Activated T-helper 9 cell treated with anti-CD3 and anti-CD28 coated beads, Interleukin-2, amount 50 U/mL, for 16 hours (primary cell): ENCODE results near the gene TRIM44.

ENCODE experiments used
- DNase-seq: peaks from one replicate; pipeline ENCODE4 v3.0.0-alpha.2; 2020; ENCODE audit warnings: low read depth

The TRIM44 gene

DNA sequence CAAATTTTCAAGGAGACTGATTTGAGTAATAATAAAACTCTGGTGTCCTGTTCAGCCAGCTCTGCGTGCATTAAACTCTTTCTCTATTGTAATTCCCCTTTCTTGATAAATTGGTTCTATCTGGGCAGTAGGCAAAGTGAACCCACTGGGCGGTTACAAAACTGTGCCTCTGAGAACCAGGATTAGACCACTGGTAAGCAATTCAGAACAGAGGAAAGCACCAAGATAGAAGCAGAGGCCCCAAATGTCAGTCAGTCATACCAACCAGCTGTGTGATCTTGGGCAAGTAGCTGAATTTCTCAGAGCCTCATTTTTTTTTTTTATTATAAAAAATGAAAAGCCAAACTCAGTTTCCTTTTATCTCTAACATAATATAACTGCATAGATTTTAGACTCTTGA is 54.9 kb downstream of the TRIM44 start:
- no peak for DNase-seq

GRCh38 chr11:35721651-35722282 is 59.2 kb downstream of the TRIM44 start:
- DNase-seq = no peak

DNA sequence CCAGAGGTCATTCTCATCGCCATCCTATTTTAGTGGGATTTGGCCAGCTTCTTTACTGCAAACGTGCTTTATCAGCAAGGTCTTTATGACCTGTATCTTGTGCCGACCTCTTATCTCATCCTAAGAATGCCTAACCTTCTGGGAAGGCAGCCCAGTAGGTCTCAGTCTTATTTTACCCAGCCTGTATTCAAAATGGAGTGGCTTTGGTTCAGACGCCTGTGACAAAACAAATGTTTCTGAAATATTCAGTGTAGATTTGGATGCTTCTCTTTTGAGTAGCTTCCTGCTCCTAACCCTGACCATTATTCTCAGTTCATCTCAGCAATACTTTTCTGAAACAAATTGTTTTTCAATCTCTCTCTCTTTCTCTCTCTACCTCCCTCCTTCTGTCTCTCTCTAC is 60.1 kb downstream of the TRIM44 start:
- no peak for DNase-seq

GRCh38 chr11:35723493-35723892 is 60.9 kb downstream of the TRIM44 start:
- no peak for DNase-seq

GRCh38 chr11:35723913-35724312 is 61.3 kb downstream of the TRIM44 start:
- no peak for DNase-seq

DNA sequence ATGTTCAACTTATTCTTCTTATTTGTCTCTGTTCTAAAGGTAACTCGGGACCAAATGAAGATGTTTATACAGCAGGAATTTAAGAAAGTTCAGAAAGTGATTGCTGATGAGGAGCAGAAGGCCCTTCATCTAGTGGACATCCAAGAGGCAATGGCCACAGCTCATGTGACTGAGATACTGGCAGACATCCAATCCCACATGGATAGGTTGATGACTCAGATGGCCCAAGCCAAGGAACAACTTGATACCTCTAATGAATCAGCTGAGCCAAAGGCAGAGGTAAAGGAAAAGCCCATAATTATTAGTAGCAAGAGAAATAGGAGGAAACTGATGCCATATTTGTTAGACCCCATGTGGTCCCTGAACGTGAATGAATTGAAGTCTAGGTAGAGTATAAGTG is 63.3 kb downstream of the TRIM44 start:
- no peak for DNase-seq

- no peak for DNase-seq
These were observed 64.6 kb downstream of the TRIM44 start for GRCh38 chr11:35727140-35727539.

DNA sequence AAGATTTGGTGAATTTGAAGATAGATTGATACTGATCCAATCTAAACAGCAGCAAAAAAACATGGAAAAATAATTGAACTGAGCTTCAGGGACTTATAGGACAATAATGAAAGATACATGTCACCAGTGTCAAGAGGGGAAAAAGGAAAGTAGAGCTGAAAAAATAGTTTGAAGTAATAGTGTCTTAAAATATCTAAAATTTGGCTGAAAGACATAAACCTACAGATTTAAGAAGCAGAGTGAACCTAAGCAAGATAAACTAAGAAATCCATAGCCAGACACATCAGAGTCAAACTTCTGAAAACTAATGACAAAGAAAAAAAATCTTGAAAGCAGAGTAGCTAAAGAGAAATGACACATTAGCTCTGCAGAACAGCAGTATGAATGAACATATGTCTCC is 67.7 kb downstream of the TRIM44 start:
- DNase-seq = no peak

GRCh38 chr11:35734669-35735410 is 72.3 kb downstream of the TRIM44 start:
- DNase-seq = no peak

DNA sequence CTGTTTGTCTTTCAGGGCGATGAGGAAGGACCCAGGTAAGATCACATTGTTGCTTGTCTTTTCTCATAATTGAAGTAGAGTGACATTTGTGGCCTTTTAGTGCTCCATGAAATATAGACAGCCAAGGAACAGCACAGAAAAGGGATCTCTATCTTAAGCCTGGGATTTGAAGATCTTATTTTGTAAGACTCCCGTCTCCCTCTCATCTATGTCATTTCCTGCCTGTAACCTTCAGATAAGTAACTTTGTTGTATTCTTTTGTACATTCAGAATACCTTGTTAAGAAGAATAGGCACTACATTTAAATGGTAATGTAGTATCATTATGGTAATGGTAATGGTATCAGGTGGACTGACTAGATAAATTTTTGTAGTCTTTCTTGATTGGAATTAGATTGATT is 72.8 kb downstream of the TRIM44 start:
- no peak for DNase-seq

DNA sequence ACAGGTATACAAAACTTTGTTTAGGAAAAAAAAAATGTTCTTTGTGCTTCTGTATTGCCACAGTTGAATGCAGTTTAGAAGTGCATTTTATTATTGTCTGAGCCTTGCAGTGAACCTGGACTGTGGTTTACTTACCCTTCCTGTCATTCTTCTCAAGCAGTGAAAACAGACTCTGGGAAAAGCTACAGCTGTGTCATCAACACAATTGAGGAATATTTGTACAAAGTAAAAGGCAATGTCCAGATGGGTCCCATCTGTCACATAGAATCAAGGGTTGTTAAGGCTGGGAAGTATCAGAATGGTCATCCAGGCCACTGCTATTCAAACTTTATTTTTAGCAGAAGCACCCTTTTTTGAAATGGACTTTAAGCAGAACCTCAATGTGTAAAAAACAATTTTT is 73.3 kb downstream of the TRIM44 start:
- no peak for DNase-seq

- DNase-seq = no peak
These were observed 74.4 kb downstream of the TRIM44 start for GRCh38 chr11:35736952-35737351.

DNA sequence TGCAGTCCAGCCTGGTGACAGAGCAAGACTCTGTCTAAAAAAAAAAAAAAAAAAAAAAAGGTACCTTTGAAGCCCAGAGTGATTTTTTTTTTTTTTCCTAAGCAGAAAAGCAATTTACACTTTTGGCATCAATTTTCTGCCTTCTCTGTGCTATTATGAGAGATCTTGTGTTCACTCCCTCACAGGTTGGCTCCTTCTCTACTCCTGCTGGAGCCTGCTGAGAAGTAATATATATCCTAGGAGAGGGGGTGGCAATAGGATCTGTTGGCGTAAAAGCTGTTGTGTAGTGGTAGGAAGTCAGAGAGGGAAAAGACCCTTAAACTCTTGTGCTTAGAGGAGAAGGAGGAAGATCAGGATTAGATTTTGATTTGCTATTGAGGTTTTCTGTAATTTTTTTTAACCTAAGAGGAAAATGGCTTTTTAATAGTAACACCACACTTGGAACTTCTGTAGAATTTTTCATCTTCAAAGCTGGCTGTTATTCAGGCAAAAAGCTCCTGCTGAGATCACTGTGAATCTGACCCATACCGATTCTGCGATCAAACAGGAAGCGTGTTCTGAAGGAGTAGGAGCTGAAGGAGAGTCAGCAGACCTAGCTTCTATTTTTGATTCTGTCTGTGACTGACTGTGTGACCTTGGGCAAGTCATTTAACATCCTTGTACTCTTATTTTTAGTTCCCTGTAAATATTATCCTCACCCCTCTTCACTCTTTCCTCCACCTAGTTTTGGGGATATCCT is 77.7 kb downstream of the TRIM44 start:
- DNase-seq = no peak

DNA sequence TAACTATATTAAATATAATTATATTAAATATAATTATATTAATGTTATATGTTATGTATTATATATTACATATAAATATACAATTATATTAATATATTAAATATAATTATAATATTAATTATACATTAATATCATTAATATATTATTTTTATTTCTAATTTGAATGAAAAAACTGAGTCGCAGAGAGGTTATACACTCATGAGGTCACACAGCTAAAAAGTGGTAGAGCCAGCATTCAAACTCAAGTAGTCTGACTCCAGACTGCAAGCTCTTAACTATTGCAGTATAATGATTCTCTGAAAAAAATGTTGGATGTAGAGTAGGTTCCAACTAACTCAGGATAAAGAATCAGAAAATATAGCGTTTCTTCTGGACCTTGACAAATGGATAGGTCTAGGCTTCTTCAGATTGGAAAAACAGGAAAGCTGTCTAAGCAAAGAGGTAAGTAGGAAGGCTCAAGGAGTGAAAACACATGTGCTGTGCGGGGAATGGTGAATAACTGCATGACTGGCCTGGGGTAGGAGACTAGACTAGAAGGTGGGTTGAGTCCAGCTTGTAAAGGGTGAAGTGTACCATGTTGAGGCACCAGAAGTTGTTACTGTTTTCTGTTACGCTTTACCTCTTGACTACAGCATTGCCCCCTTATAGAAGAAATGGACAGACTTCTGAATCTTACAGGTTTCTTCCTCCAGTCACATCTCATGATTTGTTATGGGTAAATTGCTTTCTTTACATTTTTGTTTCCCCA is 80.3 kb downstream of the TRIM44 start:
- DNase-seq = no peak

DNA sequence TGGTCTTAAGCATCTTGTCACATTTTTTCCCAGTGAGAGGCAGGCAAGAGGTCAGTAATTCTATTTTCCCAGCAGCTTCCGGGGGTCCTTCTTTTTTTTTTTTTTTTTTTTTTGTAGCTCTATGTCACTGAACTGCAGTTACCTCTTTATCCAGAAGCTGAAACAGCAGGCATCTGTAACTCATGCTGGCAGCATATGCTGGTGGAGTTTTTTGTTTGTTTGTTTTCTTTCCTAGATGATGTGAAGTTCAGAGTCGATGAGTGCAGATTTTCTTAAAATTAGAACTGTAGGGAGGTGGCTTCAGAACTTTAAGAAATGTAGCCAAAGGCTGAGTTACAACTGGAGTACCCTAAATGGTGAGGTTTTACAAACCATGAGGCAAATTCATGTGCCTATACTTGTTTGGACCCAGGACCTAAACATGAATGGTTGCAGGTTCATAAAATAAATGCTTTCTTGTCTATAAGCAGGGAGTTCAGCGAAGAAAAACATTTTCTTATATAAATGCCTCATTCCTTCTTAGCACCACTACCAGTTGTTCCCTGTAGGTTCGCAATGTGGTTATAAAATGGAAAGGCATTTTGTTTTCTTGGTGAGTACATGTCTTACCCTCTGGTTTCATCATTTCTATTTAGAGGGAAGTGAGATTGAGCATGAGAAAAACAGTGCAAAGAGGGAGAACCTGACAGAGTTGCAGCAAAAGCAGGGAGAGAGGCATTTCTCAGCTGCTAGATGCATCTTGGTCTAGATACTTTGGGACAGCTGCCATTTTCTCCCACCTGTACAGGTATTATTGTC is 84.0 kb downstream of the TRIM44 start:
- DNase-seq = no peak

- no peak for DNase-seq
These were observed 85.1 kb downstream of the TRIM44 start for GRCh38 chr11:35747668-35748067.

DNA sequence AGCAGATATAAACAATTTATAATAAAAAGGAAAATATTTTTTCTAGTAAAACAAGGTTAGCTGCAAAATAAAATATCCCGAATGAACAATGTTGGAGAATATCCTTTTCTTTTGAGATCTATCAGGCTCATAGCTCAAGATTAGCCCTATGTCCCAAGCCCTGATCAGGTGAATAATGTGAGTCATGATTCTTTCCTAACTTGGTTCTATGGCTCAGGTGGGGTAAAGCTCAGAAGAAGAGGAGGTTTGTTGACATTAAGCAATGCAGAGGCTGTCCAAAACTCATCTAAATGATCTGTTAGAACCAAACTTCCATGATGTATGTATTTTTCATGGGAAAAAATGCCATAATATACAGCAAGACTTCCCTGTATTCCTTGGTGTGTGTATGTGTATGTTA is 86.1 kb downstream of the TRIM44 start:
- DNase-seq = no peak

- no peak for DNase-seq
These were observed 87.7 kb downstream of the TRIM44 start for GRCh38 chr11:35750315-35750714.

GRCh38 chr11:35750981-35751663 is 88.5 kb downstream of the TRIM44 start:
- no peak for DNase-seq

DNA sequence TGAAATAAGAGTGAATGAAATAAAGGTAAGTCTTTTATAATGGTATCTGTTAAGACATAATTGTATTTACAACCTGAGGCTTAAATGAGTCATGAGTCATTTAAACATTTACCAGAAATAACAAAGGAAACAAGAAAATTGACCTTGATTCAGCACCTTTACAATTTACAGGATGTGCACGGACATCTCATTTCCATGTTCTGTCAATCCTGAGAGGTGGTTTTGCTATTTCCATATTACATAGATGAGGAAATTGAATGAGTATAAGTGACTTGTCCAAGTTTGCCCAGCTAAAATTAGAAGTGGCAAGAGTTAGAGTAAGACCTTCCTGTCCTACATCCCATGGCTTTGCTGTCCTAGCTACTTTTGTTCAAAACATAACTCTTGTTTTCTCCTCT is 89.1 kb downstream of the TRIM44 start:
- no peak for DNase-seq

GRCh38 chr11:35752115-35752514 is 89.5 kb downstream of the TRIM44 start:
- DNase-seq = no peak
